GM21526 (cell line): Measurements from ENCODE around the gene YY2.
"Not testable (repeated sequence)": the region's sequence is repeated elsewhere in the genome, so short reads cannot be mapped to it uniquely, and the experiment has no call there.

Source experiments
- ATAC-seq: cut with Tn5 transposase; IDR thresholded peaks from one replicate; pipeline ENCODE4 v1.9.1; 2021; ENCODE audit warnings: moderate library complexity; ENCODE audit not compliant: unreplicated experiment, low FRiP score

Gene YY2

GRCh38 chrX:21873063-21873775 is 17.4 kb downstream of the YY2 start:
- ATAC-seq = no peak

GRCh38 chrX:21874182-21874581 is 18.4 kb downstream of the YY2 start:
- not testable (repeated sequence) for ATAC-seq

- ATAC-seq = no peak
These were observed 19.2 kb downstream of the YY2 start for GRCh38 chrX:21875013-21875412.

GRCh38 chrX:21881881-21882574 is 26.2 kb downstream of the YY2 start:
- ATAC-seq = no peak

GRCh38 chrX:21883258-21883657 is 27.5 kb downstream of the YY2 start:
- ATAC-seq = no peak

DNA sequence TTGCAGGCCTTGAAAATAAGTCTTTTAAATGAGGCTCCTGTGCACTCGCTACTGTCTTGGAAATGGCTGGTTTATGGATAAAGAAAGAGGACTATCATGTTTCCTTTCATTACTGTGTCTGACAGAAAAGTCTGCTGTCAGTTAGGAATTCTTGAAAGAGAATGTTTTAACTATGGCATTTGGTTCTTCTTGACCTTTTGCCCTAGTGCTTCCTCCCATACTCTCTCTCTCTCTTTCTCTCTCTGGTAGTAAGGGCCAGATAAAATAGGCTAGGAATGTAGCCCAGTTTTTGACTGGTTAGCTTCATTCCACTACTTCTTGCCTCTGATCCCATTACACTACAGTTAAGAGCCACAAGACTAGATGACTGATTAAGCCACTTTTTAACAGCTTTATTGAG is 29.8 kb downstream of the YY2 start:
- ATAC-seq = no peak

GRCh38 chrX:21905313-21905712 is 49.5 kb downstream of the YY2 start:
- no peak for ATAC-seq

- ATAC-seq = no peak
These were observed 50.2 kb downstream of the YY2 start for GRCh38 chrX:21905953-21906352.

GRCh38 chrX:21907260-21907659 is 51.5 kb downstream of the YY2 start:
- no peak for ATAC-seq
